IMR-90 (cell line): Measurements from ENCODE around the gene EMC1. TPM values are rescaled to one million over a fixed set of nuclear protein-coding genes. Genes with fewer than 3 reads are reported as not detected.

Experiments
- ATAC-seq: fragments of 200-7000 bp; cut with Tn5 transposase; 2 replicates; pipeline ENCODE4 v1.9.1; 2020; ENCODE audit warnings: low read depth, mild to moderate bottlenecking, moderate library complexity
- BruUV-seq: library from RNA; stranded (reverse); fragments of 400-500 nt; replicated peaks from 2 replicates; lab custom pipeline; 2021; lab: Mats Ljungman, UMichigan
- CTCF ChIA-PET: fragments of 300-600 bp; formaldehyde crosslinking; extraction: SDS; loops from one replicate; lab custom pipeline; 2021; ENCODE audit warnings: antibody characterized with exemption; lab: Yijun Ruan, JAX
- POLR2A ChIA-PET: fragments of 300-600 bp; sonication (Branson Sonifier 250); formaldehyde crosslinking; loops from one replicate; lab custom pipeline; 2022; ENCODE audit warnings: antibody characterized with exemption; ENCODE audit not compliant: unreplicated experiment; lab: Charles Lee
- DNase-seq: peaks from one replicate; pipeline ENCODE4 v3.0.0; 2013
- H2AFZ ChIP-seq: replicated peaks from 2 replicates; pipeline ENCODE3; 2013; ENCODE audit warnings: low read length, mild to moderate bottlenecking; ENCODE audit not compliant: poor library complexity
- H2AK5ac ChIP-seq: 2 replicates; pipeline ENCODE4 v1.6.1; 2013; ENCODE audit warnings: low read depth, low read length, inconsistent platforms
- H2AK9ac ChIP-seq: replicated peaks from 2 replicates; pipeline ENCODE3; 2013; ENCODE audit warnings: mild to moderate bottlenecking, low read depth, low read length, moderate library complexity; ENCODE audit not compliant: poor library complexity
- H2BK120ac ChIP-seq: 2 replicates; pipeline ENCODE4 v1.6.1; 2013; ENCODE audit warnings: low read depth, low read length, inconsistent platforms
- H2BK15ac ChIP-seq: 3 replicates; pipeline ENCODE4 v1.6.1; 2013; ENCODE audit warnings: low read depth, low read length, inconsistent platforms
- H2BK20ac ChIP-seq: 2 replicates; pipeline ENCODE4 v1.6.1; 2013; ENCODE audit warnings: low read depth, mild to moderate bottlenecking, inconsistent platforms, low read length, moderate library complexity
- H2BK5ac ChIP-seq: 2 replicates; pipeline ENCODE4 v1.6.1; 2013; ENCODE audit warnings: mild to moderate bottlenecking, low read depth, low read length, inconsistent platforms; ENCODE audit not compliant: poor library complexity, severe bottlenecking
- H3K14ac ChIP-seq: replicated peaks from 2 replicates; pipeline ENCODE4 v1.6.1; 2013; ENCODE audit warnings: low read depth, low read length, inconsistent platforms
- H3K18ac ChIP-seq: 2 replicates; pipeline ENCODE4 v1.6.1; 2013; ENCODE audit warnings: low read depth, low read length, control low read depth
- H3K23ac ChIP-seq: 2 replicates; pipeline ENCODE4 v1.6.1; 2013; ENCODE audit warnings: low read depth, low read length, inconsistent platforms
- H3K27ac ChIP-seq: 2 replicates; pipeline ENCODE4 v1.5.1; 2013; ENCODE audit warnings: mild to moderate bottlenecking, control low read depth, low read length; ENCODE audit not compliant: insufficient read depth
- H3K27me3 ChIP-seq: 2 replicates; pipeline ENCODE4 v1.6.1; 2013; ENCODE audit warnings: low read length; ENCODE audit not compliant: control insufficient read depth, insufficient read depth
- H3K36me3 ChIP-seq: 2 replicates; pipeline ENCODE4 v1.6.1; 2013; ENCODE audit warnings: low read length, mixed read lengths; ENCODE audit not compliant: control insufficient read depth, insufficient read depth
- H3K4ac ChIP-seq: 2 replicates; pipeline ENCODE4 v1.6.1; 2013; ENCODE audit warnings: low read depth, low read length, inconsistent platforms
- H3K4me1 ChIP-seq: 2 replicates; pipeline ENCODE4 v1.6.1; 2013; ENCODE audit warnings: low read length, mixed read lengths; ENCODE audit not compliant: control insufficient read depth, insufficient read depth
- H3K4me2 ChIP-seq: 2 replicates; pipeline ENCODE4 v1.6.1; 2013; ENCODE audit warnings: low read depth, mild to moderate bottlenecking, control low read depth, low read length, moderate library complexity
- H3K4me3 ChIP-seq: 2 replicates; pipeline ENCODE4 v1.5.1; 2013; ENCODE audit warnings: low read depth, mild to moderate bottlenecking, control low read depth, low read length, moderate library complexity; ENCODE audit not compliant: insufficient read depth
- H3K56ac ChIP-seq: 2 replicates; pipeline ENCODE4 v1.6.1; 2013; ENCODE audit warnings: low read length, inconsistent platforms; ENCODE audit not compliant: insufficient read depth; ENCODE audit errors: extremely low read depth
- H3K79me1 ChIP-seq, 2 experiments: 2 replicates each; pipeline ENCODE4 v1.6.1; 2013; ENCODE audit warnings: low read length in 2 of 2, inconsistent platforms in 1 of 2, low read depth in 1 of 2
- H3K9ac ChIP-seq: 2 replicates; pipeline ENCODE4 v1.6.1; 2013; ENCODE audit warnings: low read depth, low read length, control low read depth
- H3K9me1 ChIP-seq: 2 replicates; pipeline ENCODE4 v1.6.1; 2013; ENCODE audit warnings: low read length, inconsistent platforms; ENCODE audit not compliant: insufficient read depth
- H3K9me3 ChIP-seq: 2 replicates; pipeline ENCODE4 v1.6.1; 2013; ENCODE audit warnings: low read length; ENCODE audit not compliant: control insufficient read depth, insufficient read depth
- H4K20me1 ChIP-seq: 2 replicates; pipeline ENCODE4 v1.6.1; 2013; ENCODE audit warnings: low read length, inconsistent platforms; ENCODE audit not compliant: insufficient read depth
- H4K5ac ChIP-seq: 2 replicates; pipeline ENCODE4 v1.6.1; 2013; ENCODE audit warnings: mild to moderate bottlenecking, low read depth, low read length, control low read depth
- H4K8ac ChIP-seq, 2 experiments: 2 replicates each; pipeline ENCODE4 v1.6.1; 2013; ENCODE audit warnings: low read depth in 2 of 2, low read length in 2 of 2, control low read depth in 1 of 2, inconsistent platforms in 1 of 2
- H4K91ac ChIP-seq: 2 replicates; pipeline ENCODE4 v1.6.1; 2013; ENCODE audit warnings: low read depth, low read length, inconsistent platforms; ENCODE audit not compliant: insufficient read depth
- BHLHE40 ChIP-seq: fragments of 150-350 bp; IDR thresholded peaks from 2 replicates; pipeline ENCODE4 v1.6.1; 2016; ENCODE audit warnings: mild to moderate bottlenecking, low read depth, low read length
- CEBPB ChIP-seq: IDR thresholded peaks from 2 replicates; pipeline ENCODE4 v1.6.1; 2012; ENCODE audit warnings: low read depth, low read length, improper control_type of control experiment
- CHD1 ChIP-seq: IDR thresholded peaks from 2 replicates; pipeline ENCODE4 v1.6.1; 2012; ENCODE audit warnings: low read depth, low read length, improper control_type of control experiment
- FOS ChIP-seq: fragments of 150-350 bp; IDR thresholded peaks from 2 replicates; pipeline ENCODE4 v1.6.1; 2016; ENCODE audit warnings: low read depth, low read length
- MAFK ChIP-seq: IDR thresholded peaks from 2 replicates; pipeline ENCODE4 v1.6.1; 2012; ENCODE audit warnings: low read depth, low read length, improper control_type of control experiment
- MAZ ChIP-seq: IDR thresholded peaks from 2 replicates; pipeline ENCODE4 v1.6.1; 2012; ENCODE audit warnings: low read depth, mild to moderate bottlenecking, low read length, improper control_type of control experiment, moderate library complexity, borderline replicate concordance
- MXI1 ChIP-seq: IDR thresholded peaks from 2 replicates; pipeline ENCODE4 v1.6.1; 2012; ENCODE audit warnings: low read depth, mild to moderate bottlenecking, low read length, moderate library complexity, borderline replicate concordance
- NFE2L2 ChIP-seq: fragments of 150-350 bp; IDR thresholded peaks from 2 replicates; pipeline ENCODE4 v1.6.1; 2016; ENCODE audit warnings: low read depth, mild to moderate bottlenecking, low read length
- POLR2A ChIP-seq: IDR thresholded peaks from 2 replicates; pipeline ENCODE4 v1.6.1; 2012; ENCODE audit warnings: mild to moderate bottlenecking, low read depth, low read length
- RAD21 ChIP-seq: IDR thresholded peaks from 2 replicates; pipeline ENCODE4 v1.6.1; 2012; ENCODE audit warnings: low read length, improper control_type of control experiment
- RCOR1 ChIP-seq: IDR thresholded peaks from 2 replicates; pipeline ENCODE4 v1.6.1; 2012; ENCODE audit warnings: mild to moderate bottlenecking, low read length, improper control_type of control experiment; ENCODE audit not compliant: insufficient replicate concordance
- RFX5 ChIP-seq: IDR thresholded peaks from 2 replicates; pipeline ENCODE4 v1.8.0; 2012; ENCODE audit warnings: low read depth, mild to moderate bottlenecking, low read length, moderate library complexity
- WGBS, 2 experiments: methylation state at CpG; one replicate each; pipeline versions ENCODE4 v1.1.5 to v1.1.7; 2013; ENCODE audit warnings: missing lambda C conversion rate in 2 of 2; ENCODE audit not compliant: insufficient read length in 1 of 2; ENCODE audit errors: extremely low coverage in 2 of 2; 5-methylcytosine and 5-hydroxymethylcytosine counted together
- dilution Hi-C: fragments of 300-500 bp; cut with HindIII; formaldehyde crosslinking; loops from one replicate; pipeline ENCODE4 v1.14.3; 2018; ENCODE audit warnings: low sequenced_read_pairs; ENCODE audit not compliant: unreplicated experiment
- in situ Hi-C: fragments of 300-500 bp; cut with MboI; formaldehyde crosslinking; loops from 3 replicates; pipeline ENCODE4 v1.14.3; 2019; ENCODE audit warnings: low sequenced_read_pairs, inconsistent platforms, mixed read lengths
- intact Hi-C: fragments of 100-400 bp; cut with micrococcal nuclease; formaldehyde crosslinking; loops from 2 replicates; pipeline ENCODE4 v1.10.0; 2022
- polyA plus RNA-seq, 3 experiments: library from polyadenylated mRNA; depleted of rRNA; stranded (reverse); fragments of >200 nt; gene quantifications; 2 replicates each; pipeline ENCODE4 v1.2.3, GENCODE V29; 2012; ENCODE audit warnings: low replicate concordance in 1 of 3
- total RNA-seq: library from RNA; depleted of rRNA; stranded (reverse); fragments of >200 nt; gene quantifications from 2 replicates; pipeline ENCODE4 v1.2.3, GENCODE V29; 2012
- TF ChIP-seq, protein P1 (sequence below): conservative IDR thresholded peaks from 2 replicates; pipeline ENCODE4 v1.5.1; 2012; ENCODE audit warnings: mild to moderate bottlenecking, low read depth, low read length, improper control_type of control experiment
- TF ChIP-seq, protein P2 (sequence below): fragments of 150-350 bp; IDR thresholded peaks from 2 replicates; pipeline ENCODE4 v1.6.1; 2016; ENCODE audit warnings: low read depth, mild to moderate bottlenecking, low read length, moderate library complexity, borderline replicate concordance
- TF ChIP-seq, protein P3 (sequence below): fragments of 150-350 bp; IDR thresholded peaks from 2 replicates; pipeline ENCODE4 v1.6.1; 2017; ENCODE audit warnings: mild to moderate bottlenecking, antibody characterized with exemption, low read length, low read depth

Gene EMC1
- total and polyA plus RNA-seq, 2 of the 4 experiments (the other 2 are of a cell fraction), result 65.4 to 114 TPM

DNA sequence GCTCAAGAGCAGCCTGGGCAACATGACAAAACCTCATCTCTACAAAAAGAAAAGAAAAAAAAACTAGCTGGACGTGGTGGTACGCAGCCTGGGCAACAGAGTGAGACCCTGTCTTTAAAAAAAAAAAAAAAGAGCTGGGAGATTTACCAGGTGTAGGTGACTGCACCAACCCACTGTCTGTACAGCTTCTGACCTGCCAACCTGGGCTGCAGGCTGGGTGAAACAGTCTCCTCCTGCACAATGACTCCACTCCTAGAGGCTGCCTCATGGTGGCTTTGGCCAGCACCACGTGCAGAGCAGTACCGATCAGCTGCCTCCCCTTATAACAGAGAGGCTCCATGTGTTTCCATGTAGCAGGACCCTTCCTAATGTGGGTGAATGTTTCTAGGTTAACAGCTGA lies 4.0 kb upstream of the EMC1 start:
- no peak overlapping the region for H3K4ac ChIP-seq
- H3K4me1 ChIP-seq, result 0 out of 2 replicates have a peak, but pooled peaks cover 2% of the 10 kb centered on the region
- no peak overlapping the region for H3K14ac ChIP-seq
- in situ Hi-C loops (no loop called here), dilution Hi-C loops (no loop called here), intact Hi-C loops (no loop called here)
- ATAC-seq, result no peak
- H2AK9ac ChIP-seq, result no peak overlapping the region
- no peak overlapping the region for H3K56ac ChIP-seq
- no peak overlapping the region for H3K23ac ChIP-seq
- H3K4me3 ChIP-seq, result no peak overlapping the region
- H2BK5ac ChIP-seq, result no peak overlapping the region
- peaks cover 40% of the 10 kb centered on the region for H3K36me3 ChIP-seq
- BruUV-seq, result no TSS peak
- H3K18ac ChIP-seq, result no peak overlapping the region
- no peak overlapping the region for H3K27ac ChIP-seq
- H3K9me3 ChIP-seq, result no peaks in the 10 kb centered on the region
- TF ChIP-seq FOS, result no peak
- TF ChIP-seq RFX5, result no peak
- TF ChIP-seq, protein P1, sequence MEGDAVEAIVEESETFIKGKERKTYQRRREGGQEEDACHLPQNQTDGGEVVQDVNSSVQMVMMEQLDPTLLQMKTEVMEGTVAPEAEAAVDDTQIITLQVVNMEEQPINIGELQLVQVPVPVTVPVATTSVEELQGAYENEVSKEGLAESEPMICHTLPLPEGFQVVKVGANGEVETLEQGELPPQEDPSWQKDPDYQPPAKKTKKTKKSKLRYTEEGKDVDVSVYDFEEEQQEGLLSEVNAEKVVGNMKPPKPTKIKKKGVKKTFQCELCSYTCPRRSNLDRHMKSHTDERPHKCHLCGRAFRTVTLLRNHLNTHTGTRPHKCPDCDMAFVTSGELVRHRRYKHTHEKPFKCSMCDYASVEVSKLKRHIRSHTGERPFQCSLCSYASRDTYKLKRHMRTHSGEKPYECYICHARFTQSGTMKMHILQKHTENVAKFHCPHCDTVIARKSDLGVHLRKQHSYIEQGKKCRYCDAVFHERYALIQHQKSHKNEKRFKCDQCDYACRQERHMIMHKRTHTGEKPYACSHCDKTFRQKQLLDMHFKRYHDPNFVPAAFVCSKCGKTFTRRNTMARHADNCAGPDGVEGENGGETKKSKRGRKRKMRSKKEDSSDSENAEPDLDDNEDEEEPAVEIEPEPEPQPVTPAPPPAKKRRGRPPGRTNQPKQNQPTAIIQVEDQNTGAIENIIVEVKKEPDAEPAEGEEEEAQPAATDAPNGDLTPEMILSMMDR, result no peak
- TF ChIP-seq CHD1, result no peak
- TF ChIP-seq MXI1, result no peak
- TF ChIP-seq BHLHE40, result no peak
- TF ChIP-seq CEBPB, result no peak
- TF ChIP-seq RAD21, result no peak
- TF ChIP-seq MAZ, result no peak
- TF ChIP-seq POLR2A, result no peak
- TF ChIP-seq NFE2L2, result no peak
- TF ChIP-seq, protein P2, sequence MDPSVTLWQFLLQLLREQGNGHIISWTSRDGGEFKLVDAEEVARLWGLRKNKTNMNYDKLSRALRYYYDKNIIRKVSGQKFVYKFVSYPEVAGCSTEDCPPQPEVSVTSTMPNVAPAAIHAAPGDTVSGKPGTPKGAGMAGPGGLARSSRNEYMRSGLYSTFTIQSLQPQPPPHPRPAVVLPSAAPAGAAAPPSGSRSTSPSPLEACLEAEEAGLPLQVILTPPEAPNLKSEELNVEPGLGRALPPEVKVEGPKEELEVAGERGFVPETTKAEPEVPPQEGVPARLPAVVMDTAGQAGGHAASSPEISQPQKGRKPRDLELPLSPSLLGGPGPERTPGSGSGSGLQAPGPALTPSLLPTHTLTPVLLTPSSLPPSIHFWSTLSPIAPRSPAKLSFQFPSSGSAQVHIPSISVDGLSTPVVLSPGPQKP, result no peak
- no peak for TF ChIP-seq MAFK
- TF ChIP-seq, protein P3, sequence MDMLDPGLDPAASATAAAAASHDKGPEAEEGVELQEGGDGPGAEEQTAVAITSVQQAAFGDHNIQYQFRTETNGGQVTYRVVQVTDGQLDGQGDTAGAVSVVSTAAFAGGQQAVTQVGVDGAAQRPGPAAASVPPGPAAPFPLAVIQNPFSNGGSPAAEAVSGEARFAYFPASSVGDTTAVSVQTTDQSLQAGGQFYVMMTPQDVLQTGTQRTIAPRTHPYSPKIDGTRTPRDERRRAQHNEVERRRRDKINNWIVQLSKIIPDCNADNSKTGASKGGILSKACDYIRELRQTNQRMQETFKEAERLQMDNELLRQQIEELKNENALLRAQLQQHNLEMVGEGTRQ, result no peak
- no peak for TF ChIP-seq RCOR1
- no peak overlapping the region for H4K8ac ChIP-seq
- H2BK120ac ChIP-seq, result no peak overlapping the region
- H3K9me1 ChIP-seq, result peaks cover 6% of the 10 kb centered on the region
- no peak for DNase-seq
- H4K20me1 ChIP-seq, result peaks cover 24% of the 10 kb centered on the region
- ChIA-PET CTCF (interaction anchor here (1.0 kb wide), 1 partner anchor 14 kb away, joined by 3 read pairs; no protein-coding TSS in a partner anchor), POLR2A (no interaction called here)
- H2BK20ac ChIP-seq, result no peak overlapping the region
- H3K9ac ChIP-seq, result no peak overlapping the region
- H4K91ac ChIP-seq, result no peak overlapping the region
- no peak overlapping the region for H4K5ac ChIP-seq
- H2AFZ ChIP-seq, result no peak overlapping the region
- H3K4me2 ChIP-seq, result no peak overlapping the region
- no peak overlapping the region for H2BK15ac ChIP-seq
- WGBS, 2 experiments, result no CpG with 5 or more reads among the region's 4 CpGs
- no peaks in the 10 kb centered on the region for H3K27me3 ChIP-seq
- H2AK5ac ChIP-seq, result no peak overlapping the region
- peaks cover 31 to 60% of the 10 kb centered on the region in 2 experiments for H3K79me1 ChIP-seq
